AG09309 (cell line): ENCODE results near the gene NUCB1.

ENCODE experiments used
- DNase-seq: peaks from one replicate; pipeline ENCODE4 v3.0.0-alpha.2; 2010; ENCODE audit warnings: low read depth
- H3K4me3 ChIP-seq: 2 replicates; pipeline ENCODE4 v1.5.1; 2011; ENCODE audit warnings: mild to moderate bottlenecking, low read depth, low read length, moderate library complexity; ENCODE audit not compliant: control insufficient read depth
- CTCF ChIP-seq: IDR thresholded peaks from 2 replicates; pipeline ENCODE4 v1.5.1; 2011; ENCODE audit warnings: mild to moderate bottlenecking, low read depth, low read length, inconsistent platforms; ENCODE audit not compliant: insufficient read depth, control insufficient read depth; ENCODE audit errors: missing control alignments

The NUCB1 gene

GRCh38 chr19:48899781-48900476 is at the start of gene NUCB1:
NUCB1 (plus strand) TSS chr19:48900312; CDS start chr19:48900797, 485 bp downstream.
- H3K4me3 ChIP-seq: peak within 1 kb of the TSS; percentile 55
- peak; percentile 23 for TF ChIP-seq CTCF
- peak; percentile 89 for DNase-seq

- no peak for TF ChIP-seq CTCF
- no peak overlapping the region for H3K4me3 ChIP-seq
- DNase-seq: no peak
Measured at GRCh38 chr19:48852292-48852691, 47.8 kb upstream of the NUCB1 start.

GRCh38 chr19:48853483-48853882 is 46.6 kb upstream of the NUCB1 start:
- no peak for TF ChIP-seq CTCF
- H3K4me3 ChIP-seq: no peak overlapping the region
- DNase-seq: no peak

GRCh38 chr19:48854103-48854502 is 46.0 kb upstream of the NUCB1 start:
- DNase-seq: no peak
- H3K4me3 ChIP-seq: no peak overlapping the region
- no peak for TF ChIP-seq CTCF

GRCh38 chr19:48856921-48857320 is 43.2 kb upstream of the NUCB1 start:
- TF ChIP-seq CTCF: no peak
- no peak overlapping the region for H3K4me3 ChIP-seq
- DNase-seq: no peak

GRCh38 chr19:48858984-48859710 is 41.0 kb upstream of the NUCB1 start:
- DNase-seq: no peak
- no peak for TF ChIP-seq CTCF
- no peak overlapping the region for H3K4me3 ChIP-seq
